Thymus (tissue), 11 donors: ENCODE measurements around the gene OSBPL10. TPM values are rescaled to one million over a fixed set of nuclear protein-coding genes. Genes with fewer than 3 reads are reported as not detected.
"Not testable (repeated sequence)": the region's sequence is repeated elsewhere in the genome, so short reads cannot be mapped to it uniquely, and the experiment has no call there.

Experiments
- DNase-seq, 9 donors: peaks; one replicate each; pipeline ENCODE4 v3.0.0-alpha.2; 2013; ENCODE audit warnings: low spot score in 9 of 9, low read depth in 6 of 9, missing footprints in 1 of 9
- H3K27ac ChIP-seq, 2 donors: one replicate each; pipeline ENCODE4 v1.5.1; 2013; ENCODE audit warnings: control low read depth in 1 of 2, low read depth in 1 of 2, low read length in 1 of 2, mild to moderate bottlenecking in 1 of 2, moderate library complexity in 1 of 2
- H3K27me3 ChIP-seq, 2 donors: one replicate each; pipeline ENCODE4 v1.5.1; 2013; ENCODE audit warnings: low read length in 1 of 2; ENCODE audit not compliant: control insufficient read depth in 2 of 2, insufficient read depth in 1 of 2
- H3K36me3 ChIP-seq, 2 donors: one replicate each; pipeline ENCODE4 v1.5.1; 2013; ENCODE audit warnings: low read length in 1 of 2, mild to moderate bottlenecking in 1 of 2, moderate library complexity in 1 of 2; ENCODE audit not compliant: control insufficient read depth in 2 of 2, insufficient read depth in 2 of 2
- H3K4me1 ChIP-seq, 2 donors: one replicate each; pipeline ENCODE4 v1.5.1; 2013; ENCODE audit warnings: low read length in 2 of 2; ENCODE audit not compliant: control insufficient read depth in 2 of 2, insufficient read depth in 2 of 2
- H3K4me3 ChIP-seq, 2 donors: one replicate each; pipeline ENCODE4 v1.5.1; 2013; ENCODE audit warnings: low read length in 2 of 2, control low read depth in 1 of 2, mild to moderate bottlenecking in 1 of 2
- H3K9me3 ChIP-seq, 2 donors: one replicate each; pipeline ENCODE4 v1.5.1; 2013; ENCODE audit warnings: low read length in 1 of 2, mild to moderate bottlenecking in 1 of 2; ENCODE audit not compliant: control insufficient read depth in 2 of 2, insufficient read depth in 1 of 2
- whole genome bisulfite sequencing: extraction: QIAGEN DNeasy Blood & Tissue Kit; methylation state at CpG from one replicate; pipeline ENCODE4 v1.1.7; 2013; 5-methylcytosine and 5-hydroxymethylcytosine counted together
- polyA plus RNA-seq: library from polyadenylated mRNA; stranded (reverse); fragments of 200-250 nt; gene quantifications from one replicate; pipeline ENCODE4 v1.2.3, GENCODE V29; 2013
- total RNA-seq: library from RNA; stranded (reverse); fragments of 120-200 nt; gene quantifications from one replicate; pipeline ENCODE4 v1.2.4, GENCODE V29; 2013
- donor health status: healthy.

OSBPL10 gene
- total and polyA plus RNA-seq, 2 donors: 1.4 to 2.1 TPM

DNA sequence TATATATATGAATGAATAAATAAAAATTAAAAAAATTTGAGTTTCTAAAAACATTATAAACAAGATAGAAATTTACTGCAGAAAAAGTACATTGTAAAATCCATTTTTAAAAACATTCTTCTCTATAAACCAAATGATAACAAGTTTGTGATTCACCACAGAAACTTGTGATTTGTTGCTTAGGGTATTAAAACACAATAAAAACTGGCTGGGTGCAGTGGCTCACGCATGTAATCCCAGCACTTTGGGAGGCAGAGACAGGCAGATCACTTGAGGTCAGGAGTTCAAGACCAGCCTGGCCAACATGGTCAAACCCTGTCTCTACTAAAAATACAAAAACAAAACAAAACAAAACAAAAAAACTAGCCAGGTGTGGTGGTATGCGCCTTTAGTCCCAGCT, 197.2 kb downstream of the OSBPL10 start:
- not testable (repeated sequence) for H3K36me3 ChIP-seq, H3K4me3 ChIP-seq, H3K9me3 ChIP-seq, H3K4me1 ChIP-seq, H3K27ac ChIP-seq, DNase-seq, H3K27me3 ChIP-seq
- 97% methylated on average over 2 of the region's 2 CpGs for WGBS

DNA sequence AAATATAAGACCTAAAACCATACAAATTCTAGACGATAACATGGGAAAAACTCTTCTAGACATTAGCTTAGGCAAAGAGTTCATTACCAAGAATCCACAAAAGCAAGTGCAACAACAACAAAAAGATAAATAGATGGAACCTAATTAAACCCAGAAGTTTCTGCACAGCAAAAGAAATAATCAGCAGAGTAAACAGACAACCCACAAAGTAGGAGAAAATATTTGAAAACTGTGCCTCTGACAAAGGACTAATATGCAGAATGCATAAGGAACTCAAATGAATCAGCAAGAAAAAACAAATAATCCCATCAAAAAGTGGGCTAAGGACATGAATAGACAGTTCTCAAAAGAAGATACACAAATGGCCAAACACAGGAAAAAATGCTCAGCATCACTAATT, 198.8 kb downstream of the OSBPL10 start:
- DNase-seq, H3K9me3 ChIP-seq, H3K4me3 ChIP-seq, H3K4me1 ChIP-seq, H3K27me3 ChIP-seq, H3K36me3 ChIP-seq, H3K27ac ChIP-seq: not testable (repeated sequence)
- WGBS: 96% methylated on average over 1 of the region's 1 CpG

DNA sequence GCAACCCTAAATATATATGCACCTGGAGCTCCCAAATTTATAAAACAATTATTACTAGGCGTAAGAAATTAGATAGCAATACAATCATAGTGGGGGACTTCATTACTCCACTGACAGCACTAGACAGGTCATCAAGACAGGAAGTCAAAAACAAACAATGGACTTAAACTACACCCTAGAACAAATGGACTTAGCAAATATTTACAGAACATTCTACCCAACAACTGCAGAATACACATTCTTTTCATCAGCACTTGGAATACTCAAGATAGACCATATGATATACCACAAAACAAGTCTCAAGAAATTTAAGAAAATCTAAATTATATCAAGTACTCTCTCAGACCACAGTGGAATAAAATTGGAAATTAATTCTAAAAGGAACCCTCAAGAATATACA, 201.5 kb downstream of the OSBPL10 start:
- Histone ChIP-seq H3K27ac (no peak overlapping the region), H3K4me3 (no peak overlapping the region), H3K9me3 (peaks cover 0 to 7% of the 10 kb centered on the region in 2 donors), H3K27me3 (no peaks in the 10 kb centered on the region), H3K4me1 (no peaks in the 10 kb centered on the region), H3K36me3 (no peaks in the 10 kb centered on the region)
- no peak for DNase-seq
- WGBS: 0% methylated on average over 1 of the region's 1 CpG

DNA sequence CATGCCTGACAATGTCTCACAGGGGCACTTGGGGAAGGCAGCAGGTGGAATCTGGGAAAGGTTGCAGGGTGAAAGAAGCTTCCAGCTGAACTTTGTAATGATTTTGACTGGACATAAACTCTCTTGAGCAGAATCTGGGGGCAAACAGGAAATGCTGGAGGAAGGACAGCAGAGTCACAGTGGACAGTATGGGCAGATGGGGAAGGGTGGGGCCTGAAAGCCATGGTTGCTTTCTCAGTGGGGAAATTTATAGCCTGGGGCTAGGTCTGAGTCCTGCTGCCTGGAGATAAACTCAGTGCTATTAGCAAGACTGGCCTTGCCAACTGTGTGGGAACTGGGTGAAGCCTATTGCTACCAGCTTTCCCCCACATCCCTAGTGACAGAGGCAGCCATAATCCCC, 203.2 kb downstream of the OSBPL10 start:
- no peak for DNase-seq
- Histone ChIP-seq H3K27me3 (no peaks in the 10 kb centered on the region), H3K4me1 (no peaks in the 10 kb centered on the region), H3K4me3 (no peak overlapping the region), H3K27ac (no peak overlapping the region), H3K9me3 (peaks cover 0 to 7% of the 10 kb centered on the region in 2 donors), H3K36me3 (no peaks in the 10 kb centered on the region)

DNA sequence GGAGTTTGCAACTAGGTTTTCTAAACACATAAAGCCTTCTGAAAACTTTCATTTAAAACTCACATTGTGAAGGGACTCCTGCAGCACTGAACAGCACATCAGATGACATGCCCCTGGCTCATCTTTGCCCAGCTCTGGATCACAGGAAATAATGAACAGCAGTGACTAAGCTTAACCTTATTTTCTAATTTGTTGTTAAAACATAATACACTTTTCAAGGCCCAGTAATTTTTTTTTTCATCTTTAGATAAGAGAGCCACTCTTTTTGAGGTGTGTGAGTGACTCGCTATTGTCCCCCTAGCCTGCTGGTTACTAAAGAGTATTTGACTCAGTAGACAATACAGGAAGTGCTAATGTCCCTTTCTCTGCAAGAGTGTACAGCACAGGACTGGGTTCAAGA, 204.0 kb downstream of the OSBPL10 start:
- Histone ChIP-seq H3K27ac (no peak overlapping the region), H3K4me3 (no peak overlapping the region), H3K9me3 (peaks cover 0 to 7% of the 10 kb centered on the region in 2 donors), H3K4me1 (no peaks in the 10 kb centered on the region), H3K27me3 (no peaks in the 10 kb centered on the region), H3K36me3 (no peaks in the 10 kb centered on the region)
- DNase-seq: no peak
- WGBS: 100% methylated on average over 1 of the region's 1 CpG

DNA sequence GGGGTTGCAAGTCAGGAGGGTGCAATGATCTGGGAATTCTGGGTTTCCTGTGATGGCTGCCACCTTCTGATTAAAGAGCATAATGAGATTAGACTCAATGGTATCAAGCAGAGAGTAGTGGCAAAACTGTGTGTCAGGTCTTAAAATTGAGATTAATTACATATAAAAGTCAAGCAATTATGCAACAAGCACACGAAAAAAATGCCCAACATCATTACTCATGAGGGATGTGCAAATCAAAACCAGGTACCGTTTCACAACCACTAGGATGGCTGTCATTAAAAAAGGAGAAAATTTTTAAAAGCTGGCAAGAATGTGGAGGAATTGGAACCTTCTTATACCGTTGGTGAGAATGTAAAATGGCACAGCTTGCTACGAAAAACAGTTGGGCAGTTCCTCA, 205.0 kb downstream of the OSBPL10 start:
- Histone ChIP-seq H3K4me3 (no peak overlapping the region), H3K9me3 (peaks cover 0 to 7% of the 10 kb centered on the region in 2 donors), H3K27ac (no peak overlapping the region), H3K4me1 (no peaks in the 10 kb centered on the region), H3K36me3 (no peaks in the 10 kb centered on the region), H3K27me3 (no peaks in the 10 kb centered on the region)
- DNase-seq: no peak
- 94% methylated on average over 4 of the region's 4 CpGs for WGBS

DNA sequence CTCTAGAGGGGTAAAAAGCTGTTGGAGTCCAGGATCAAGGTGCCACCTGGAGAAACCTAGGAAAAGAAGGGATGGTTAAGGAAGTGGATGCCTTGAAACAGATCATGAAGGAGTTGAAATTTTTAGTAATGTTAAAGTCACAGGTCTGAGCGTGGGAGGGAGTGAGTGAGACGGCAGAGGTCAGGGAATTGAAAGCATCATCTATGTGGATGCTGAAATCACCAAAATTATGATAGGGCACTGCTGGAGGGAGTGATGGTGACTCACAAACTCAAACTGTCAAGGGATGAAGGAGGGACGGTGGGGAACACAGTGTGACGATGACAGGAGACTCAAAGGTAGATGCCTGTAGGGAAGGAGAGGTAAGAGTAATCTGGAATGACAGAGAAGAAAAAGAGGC, 205.7 kb downstream of the OSBPL10 start:
- Histone ChIP-seq H3K4me1 (no peaks in the 10 kb centered on the region), H3K27me3 (no peaks in the 10 kb centered on the region), H3K9me3 (peaks cover 0 to 7% of the 10 kb centered on the region in 2 donors), H3K27ac (no peak overlapping the region), H3K4me3 (no peak overlapping the region), H3K36me3 (no peaks in the 10 kb centered on the region)
- no peak for DNase-seq
- 97% methylated on average over 4 of the region's 4 CpGs for WGBS

DNA sequence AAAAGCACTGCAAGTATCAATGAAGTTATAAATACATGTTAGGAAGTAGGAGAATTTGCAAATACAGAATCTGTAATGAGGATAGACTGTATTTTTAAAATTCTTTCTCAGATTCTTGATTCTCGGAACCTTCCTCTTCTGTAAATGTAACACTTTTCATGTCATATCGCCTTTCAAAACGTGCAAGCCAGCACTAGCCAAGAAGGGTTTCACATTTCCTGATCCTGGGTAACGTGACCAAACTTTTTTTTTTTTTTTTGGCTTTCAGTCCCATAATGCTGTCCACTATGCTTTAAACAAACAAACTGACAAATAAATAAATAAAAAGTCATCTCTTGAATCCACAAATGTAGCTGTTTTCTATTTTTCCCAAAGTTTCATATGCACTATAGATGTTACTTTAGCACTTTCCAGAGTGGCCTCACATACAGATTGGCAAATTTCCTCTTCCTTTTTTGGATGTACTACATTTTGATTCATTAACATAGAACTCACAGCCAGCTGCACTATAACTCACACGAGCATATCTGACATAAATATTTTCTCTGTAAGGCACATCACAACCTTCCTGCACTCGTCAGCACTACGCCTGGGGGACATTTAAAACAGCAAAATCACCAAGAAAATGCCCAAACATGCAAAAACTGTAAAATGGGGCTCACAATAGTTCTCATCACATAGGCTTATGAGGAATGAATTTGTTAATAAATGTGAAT, 208.1 kb downstream of the OSBPL10 start:
- DNase-seq: no peak
- 88% methylated on average over 7 of the region's 7 CpGs for WGBS
- peaks cover 0 to 4% of the 10 kb centered on the region in 2 donors for H3K9me3 ChIP-seq
- H3K4me3 ChIP-seq: no peak overlapping the region
- no peaks in the 10 kb centered on the region for H3K4me1 ChIP-seq
- no peaks in the 10 kb centered on the region for H3K27me3 ChIP-seq
- no peaks in the 10 kb centered on the region for H3K36me3 ChIP-seq
- no peak overlapping the region for H3K27ac ChIP-seq

DNA sequence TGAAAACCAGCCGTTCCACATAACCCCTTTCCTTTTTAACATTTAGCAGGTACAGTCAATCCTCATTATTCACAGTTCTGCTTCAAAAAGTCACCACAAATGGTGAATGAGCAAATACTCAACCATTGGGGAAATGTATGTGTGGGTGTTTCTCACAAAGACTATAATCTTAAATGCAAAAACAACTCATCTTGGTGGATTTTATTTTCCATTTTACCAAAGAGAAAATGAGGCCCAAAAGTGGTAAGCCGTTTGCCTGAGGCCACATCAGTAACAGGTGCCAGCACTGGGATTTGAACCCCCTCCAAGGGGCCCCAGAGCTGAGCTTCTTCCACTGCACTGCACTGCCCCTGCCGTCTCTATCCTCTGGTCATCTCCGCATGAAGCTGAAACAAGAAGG, 208.8 kb downstream of the OSBPL10 start:
- no peak for DNase-seq
- Histone ChIP-seq H3K27me3 (no peaks in the 10 kb centered on the region), H3K4me1 (no peaks in the 10 kb centered on the region), H3K27ac (no peak overlapping the region), H3K9me3 (no peaks in the 10 kb centered on the region), H3K4me3 (no peak overlapping the region), H3K36me3 (no peaks in the 10 kb centered on the region)
- 96% methylated on average over 4 of the region's 4 CpGs for WGBS
